ENCODE measurements around the gene KSR2. TPM values are rescaled to one million over a fixed set of nuclear protein-coding genes. Genes with fewer than 3 reads are reported as not detected.
A peak's percentile ranks its signal among the peaks of the same experiment; 100 is the strongest.

The KSR2 gene
- total RNA-seq, 1 donor from 2014 or later = 0.28 TPM

GRCh38 chr12:117857139-117857538 lies 111.7 kb downstream of the KSR2 start:
- ATAC-seq = peak; percentile 53

GRCh38 chr12:117855165-117855564 lies 113.6 kb downstream of the KSR2 start:
- ATAC-seq = no peak

- peak; percentile 71 for ATAC-seq
These were observed 114.3 kb downstream of the KSR2 start for GRCh38 chr12:117854339-117855012.

GRCh38 chr12:117853600-117853999 lies 115.2 kb downstream of the KSR2 start:
- ATAC-seq = peak; percentile 90

DNA sequence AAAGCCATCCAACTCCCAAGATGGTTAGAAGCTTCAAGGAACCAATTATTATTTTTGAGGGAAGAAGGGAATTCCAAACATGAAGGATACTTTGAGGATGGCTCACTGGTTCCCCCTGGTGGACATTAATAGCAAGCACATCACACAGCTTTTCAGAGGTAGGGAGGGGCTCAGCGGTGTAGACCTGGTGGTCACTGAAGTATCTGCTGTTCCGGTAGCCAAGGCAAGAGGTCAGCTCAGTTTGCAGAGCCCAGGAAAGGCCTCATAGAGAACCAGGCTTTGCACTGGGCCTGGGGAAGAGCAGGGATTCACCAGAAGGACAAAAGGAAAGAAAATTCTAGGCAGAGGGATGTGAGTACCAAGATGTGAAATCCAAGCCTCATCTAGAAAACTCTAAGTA lies 118.7 kb downstream of the KSR2 start:
- no peak for ATAC-seq

GRCh38 chr12:117847371-117847770 lies 121.4 kb downstream of the KSR2 start:
- ATAC-seq = peak; percentile 17

GRCh38 chr12:117845271-117845904 lies 123.4 kb downstream of the KSR2 start:
- no peak for ATAC-seq

- ATAC-seq = no peak
These were observed 124.5 kb downstream of the KSR2 start for GRCh38 chr12:117844114-117844830.

- no peak for ATAC-seq
These were observed 126.2 kb downstream of the KSR2 start for GRCh38 chr12:117842630-117843029.

GRCh38 chr12:117842220-117842619 lies 126.6 kb downstream of the KSR2 start:
- no peak for ATAC-seq

GRCh38 chr12:117837737-117838050 lies 131.1 kb downstream of the KSR2 start:
- ATAC-seq = no peak

DNA sequence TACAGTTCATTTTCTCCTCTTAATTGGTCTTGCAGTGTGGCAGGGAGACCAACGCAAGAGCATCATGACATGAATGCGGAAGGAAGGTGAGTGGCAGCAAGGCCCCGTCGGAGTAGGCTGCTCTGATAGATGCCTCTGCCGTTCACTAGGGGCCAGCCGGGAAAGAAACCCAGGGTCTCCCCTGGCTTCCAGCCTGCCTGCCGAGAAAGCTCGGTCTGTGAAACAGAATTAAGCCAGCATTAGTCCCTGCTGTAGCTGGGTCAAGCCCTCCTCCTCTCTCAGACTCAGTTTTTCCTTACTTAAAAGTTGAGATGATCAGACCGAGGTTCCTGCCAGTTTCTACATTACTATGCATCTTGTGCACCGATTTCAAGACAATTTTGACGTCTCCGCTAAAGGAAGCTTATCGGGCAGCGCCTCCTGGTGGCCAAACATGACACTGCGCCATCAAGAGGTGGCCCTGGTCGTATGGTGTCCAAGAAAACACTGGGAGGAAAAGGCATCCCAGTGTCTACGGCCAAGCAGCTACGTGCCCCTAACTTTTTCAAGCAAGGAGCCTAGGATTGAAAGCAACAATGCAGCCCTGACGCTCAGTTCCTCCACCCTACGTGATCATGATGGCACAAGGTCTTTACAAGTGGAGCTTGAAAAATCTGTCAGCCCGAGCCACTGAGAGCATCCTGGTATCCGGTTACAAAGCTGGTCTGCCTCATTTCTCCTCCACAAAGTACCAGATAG lies 131.6 kb downstream of the KSR2 start:
- ATAC-seq = peak; percentile 77

GRCh38 chr12:117836476-117836875 lies 132.3 kb downstream of the KSR2 start:
- ATAC-seq = no peak

DNA sequence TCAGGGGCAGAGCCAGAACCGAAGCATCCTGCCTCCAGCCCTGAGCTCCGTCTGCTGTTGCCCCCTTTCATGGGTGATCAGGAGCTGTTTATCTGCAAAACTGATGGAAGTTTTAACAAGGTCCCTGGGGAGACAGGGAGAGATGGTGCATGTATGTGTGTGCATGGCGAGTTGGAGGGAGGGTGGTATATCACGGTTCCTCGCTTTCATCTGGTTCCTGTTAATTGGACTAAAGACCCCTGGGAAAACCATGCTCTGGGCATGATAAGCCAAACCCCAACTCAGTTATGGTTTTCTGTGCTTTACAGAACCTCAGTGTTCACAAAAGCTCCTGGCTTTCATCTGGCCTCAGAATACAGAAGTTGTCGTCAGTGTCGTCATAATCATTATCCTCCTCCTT lies 133.6 kb downstream of the KSR2 start:
- ATAC-seq = no peak

DNA sequence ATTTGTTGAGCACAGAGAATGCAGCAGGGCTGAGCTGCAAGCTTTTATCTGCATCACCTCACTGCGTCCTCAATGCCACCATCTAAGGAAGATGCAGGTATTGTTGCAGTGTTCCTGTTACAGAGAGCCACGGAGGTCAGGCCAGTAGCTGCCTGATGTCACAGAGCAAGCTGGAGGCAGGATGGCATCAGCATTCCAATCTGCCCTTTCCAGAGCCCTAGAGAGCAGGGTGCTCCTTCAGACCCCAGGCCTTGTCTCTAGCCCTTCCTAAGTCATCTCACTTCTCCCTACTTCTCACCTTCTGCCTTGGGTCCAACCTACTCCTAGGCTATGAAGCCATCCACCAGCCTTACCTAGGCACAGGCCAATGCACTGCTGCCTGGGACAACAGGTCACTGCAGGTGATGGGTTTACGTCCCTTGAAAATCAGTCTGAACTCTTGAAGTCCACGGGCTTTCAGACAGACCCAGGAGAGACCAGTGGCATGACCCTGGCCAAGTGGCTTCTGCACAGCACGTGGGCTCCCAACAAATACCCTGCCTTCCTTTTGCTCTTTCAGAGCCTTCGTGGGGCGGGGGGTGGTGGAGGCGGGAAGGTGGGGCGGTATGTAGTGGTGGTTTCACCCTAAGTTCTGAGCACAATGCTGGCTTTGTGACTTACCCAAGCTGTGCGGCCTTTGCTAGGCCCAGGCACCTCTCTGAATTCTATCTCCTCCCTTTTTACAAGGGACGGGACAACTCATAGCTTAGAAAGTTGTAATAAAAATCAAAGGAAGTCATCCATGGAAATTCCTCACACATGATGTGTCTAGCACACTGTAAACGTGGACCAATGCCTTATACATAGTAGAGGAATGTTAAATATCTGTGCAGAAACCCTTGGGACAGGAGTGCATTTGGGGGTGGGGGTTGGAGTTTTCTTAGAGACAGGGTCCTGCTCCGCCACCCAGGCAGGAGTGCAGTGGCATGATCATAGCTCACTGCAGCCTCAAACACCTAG lies 136.0 kb downstream of the KSR2 start:
- no peak for ATAC-seq

DNA sequence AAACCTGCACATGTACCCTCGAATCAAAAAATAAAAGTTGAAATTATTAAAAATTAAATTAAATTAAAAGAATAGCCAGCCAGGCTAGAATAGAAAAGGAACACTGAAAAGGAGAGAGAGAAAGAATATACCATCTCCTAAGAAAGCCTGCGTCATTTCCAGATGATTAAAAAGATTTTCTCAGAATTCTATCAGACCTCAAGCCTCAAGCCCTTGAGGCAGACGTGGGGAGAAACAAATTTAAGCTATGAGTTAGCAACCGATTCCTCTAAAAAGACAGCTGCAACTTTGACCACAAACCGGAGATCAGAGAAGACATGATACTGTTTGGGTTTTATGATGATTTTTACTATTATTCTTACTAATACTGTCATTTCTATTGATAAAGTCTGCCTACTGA lies 138.3 kb downstream of the KSR2 start:
- no peak for ATAC-seq

DNA sequence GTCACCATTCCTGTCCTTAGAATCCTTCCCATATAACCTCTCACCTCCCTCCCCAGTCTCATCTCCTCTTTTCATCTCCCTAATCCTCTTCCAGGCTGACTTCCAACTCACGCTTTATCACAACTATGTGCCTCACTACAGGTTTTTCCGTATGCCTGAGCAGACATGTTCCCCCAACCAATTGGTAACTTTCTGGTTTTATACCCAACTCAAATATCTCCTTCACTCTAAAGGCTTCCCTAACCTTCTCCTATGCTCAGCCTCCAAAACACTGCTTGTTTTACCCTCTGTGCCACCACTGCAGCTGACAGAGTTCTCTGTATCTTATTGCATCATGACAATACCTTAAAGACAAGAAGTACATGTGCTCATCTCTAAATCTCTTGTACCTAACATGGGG lies 139.7 kb downstream of the KSR2 start:
- no peak for ATAC-seq

- ATAC-seq = no peak
These were observed 141.1 kb downstream of the KSR2 start for GRCh38 chr12:117827660-117828059.

DNA sequence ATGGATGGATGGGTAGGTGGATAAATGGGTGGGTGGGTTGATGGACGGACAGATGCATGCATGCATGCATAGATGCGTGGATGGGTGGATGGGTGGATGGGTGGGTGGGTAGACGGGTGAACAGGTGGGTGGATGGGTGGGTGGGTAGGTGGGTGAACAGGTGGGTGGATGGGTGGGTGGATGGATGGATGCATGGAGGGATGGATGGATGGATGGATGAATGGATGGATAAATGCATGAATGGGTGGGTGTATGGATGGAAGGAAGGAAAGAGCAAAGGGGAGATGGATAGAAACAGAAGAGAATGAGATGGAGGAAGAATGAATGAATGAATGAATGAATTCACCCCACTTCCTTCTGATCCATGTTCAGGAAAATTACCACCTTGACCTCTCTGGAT lies 143.0 kb downstream of the KSR2 start:
- no peak for ATAC-seq

- ATAC-seq = no peak
These were observed 147.2 kb downstream of the KSR2 start for GRCh38 chr12:117821480-117822175.

DNA sequence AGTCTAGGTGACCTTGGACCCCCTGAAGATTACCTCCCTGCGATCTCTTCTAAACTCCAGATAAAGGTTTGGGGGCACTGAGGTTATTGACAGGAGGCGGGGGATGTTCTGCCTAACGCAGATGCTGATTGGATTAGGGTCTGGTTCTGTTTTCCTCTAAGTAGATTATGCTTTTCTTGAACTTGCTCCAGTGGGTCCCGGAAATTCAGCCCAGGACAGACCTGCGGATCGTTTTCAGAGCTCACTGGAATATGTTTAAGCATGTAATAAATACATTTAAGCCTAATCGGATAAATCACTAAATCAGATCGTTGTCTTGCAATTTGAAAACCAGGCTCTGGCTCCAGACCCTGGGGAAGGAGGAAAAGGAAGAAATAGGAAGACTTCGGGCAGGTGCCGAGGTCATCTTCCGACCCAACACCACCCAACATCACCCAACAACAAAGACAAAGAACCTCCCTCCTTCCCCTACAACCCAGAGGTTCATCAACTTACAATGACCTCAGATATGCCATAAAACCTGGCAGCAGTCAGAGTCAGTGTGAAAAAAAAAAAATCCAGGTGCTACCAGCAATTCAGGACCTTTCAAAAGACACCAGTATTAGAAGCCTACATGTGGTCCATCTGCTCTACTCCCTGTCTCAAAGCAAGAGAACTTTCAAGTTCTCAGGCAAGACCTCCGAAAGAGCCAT lies 148.4 kb downstream of the KSR2 start:
- ATAC-seq = no peak
